ENCODE data around the gene ITFG1. TPM values are rescaled to one million over a fixed set of nuclear protein-coding genes. Genes with fewer than 3 reads are reported as not detected.
"Not testable (repeated sequence)": the region's sequence is repeated elsewhere in the genome, so short reads cannot be mapped to it uniquely, and the experiment has no call there.

The ITFG1 gene
- total RNA-seq, 2 donors from 2014 or later = 71.1 to 77.0 TPM

DNA sequence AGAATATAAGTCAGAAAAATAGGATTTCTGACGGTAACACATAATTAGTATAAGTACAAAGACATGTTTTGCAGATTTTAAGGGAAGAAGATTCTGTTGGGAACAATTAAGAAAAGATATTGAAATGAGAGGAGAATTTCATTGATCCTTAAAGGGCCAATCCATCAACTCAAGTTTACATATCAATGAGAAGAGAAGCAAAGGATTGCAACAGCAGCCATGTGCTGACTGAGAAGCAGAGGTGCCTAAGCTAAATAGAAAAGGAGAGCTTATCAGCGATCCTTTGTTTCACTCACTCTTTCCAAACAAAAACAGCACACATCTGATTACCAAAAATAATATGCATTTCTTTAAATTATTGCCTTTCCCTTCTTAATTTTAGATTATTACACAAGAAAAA is 94.6 kb downstream of the ITFG1 start:
- intact Hi-C loops (cut with DNase I, micrococcal nuclease) = no loop called here
- no peak for ATAC-seq

DNA sequence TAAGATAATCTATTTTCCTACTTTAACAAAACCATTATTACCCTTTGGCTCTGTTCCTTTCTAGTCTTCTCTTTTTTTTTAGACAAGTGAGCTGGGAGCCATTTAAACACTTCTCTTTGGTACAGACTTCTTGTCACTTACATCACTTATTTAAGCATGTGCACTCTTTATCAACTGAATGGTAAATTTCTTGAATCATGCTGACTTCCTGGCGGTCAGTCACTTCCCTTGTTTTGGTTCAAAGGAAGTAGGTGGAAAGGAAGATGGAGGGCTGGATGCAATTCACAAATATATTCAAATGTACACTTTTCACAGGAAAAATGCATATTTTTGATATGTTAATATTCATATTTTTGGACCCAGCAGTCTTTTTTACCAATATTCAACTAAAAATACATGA is 97.1 kb downstream of the ITFG1 start:
- ATAC-seq (no peak), DNase-seq (no peak)
- intact Hi-C loops (cut with DNase I, micrococcal nuclease) = no loop called here

More for the DNA sequence above, 94.6 kb downstream of the ITFG1 start:
- no peak for DNase-seq

DNA sequence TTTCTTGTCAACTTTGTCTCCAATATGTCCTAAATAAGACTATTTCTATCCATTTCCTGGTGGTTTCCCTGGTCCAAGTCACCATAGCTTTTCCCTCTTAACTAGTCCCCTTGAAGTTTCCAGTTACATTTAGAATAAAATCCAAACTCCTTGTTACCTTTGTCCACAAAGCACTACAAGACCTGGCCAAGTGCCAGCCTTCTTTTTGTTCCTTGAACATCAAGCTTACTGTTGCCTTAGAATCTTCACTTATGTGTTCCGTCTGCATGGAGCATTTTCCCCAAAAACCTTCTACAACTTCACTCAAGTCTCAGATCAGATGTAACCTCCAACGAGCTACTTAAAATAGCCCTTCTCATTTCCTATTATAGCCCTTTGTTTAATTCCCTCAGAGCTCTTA is 101.4 kb downstream of the ITFG1 start:
- intact Hi-C loops (cut with DNase I, micrococcal nuclease) = no loop called here
- no peak for DNase-seq
- ATAC-seq = no peak

DNA sequence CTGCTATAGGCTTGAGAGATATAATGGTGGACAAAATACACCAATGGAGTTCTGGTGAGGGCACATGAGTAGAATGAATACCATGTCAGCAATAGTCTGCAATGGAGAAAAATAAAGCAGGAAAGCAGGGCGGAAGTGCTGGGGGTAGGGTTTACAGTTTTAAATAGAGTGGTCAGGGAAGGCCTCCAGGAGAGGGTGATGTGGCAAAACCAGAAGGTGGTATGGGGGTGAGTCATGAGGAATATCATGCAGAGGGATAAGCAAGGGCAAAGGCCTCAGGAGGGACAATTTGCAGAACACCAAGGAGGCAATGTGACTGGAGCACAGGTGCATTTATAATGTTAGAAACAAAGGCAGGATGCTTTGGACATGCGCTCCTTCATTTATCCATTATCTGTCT is 102.0 kb downstream of the ITFG1 start:
- intact Hi-C loops (cut with DNase I, micrococcal nuclease) = no loop called here
- no peak for ATAC-seq
- no peak for DNase-seq

DNA sequence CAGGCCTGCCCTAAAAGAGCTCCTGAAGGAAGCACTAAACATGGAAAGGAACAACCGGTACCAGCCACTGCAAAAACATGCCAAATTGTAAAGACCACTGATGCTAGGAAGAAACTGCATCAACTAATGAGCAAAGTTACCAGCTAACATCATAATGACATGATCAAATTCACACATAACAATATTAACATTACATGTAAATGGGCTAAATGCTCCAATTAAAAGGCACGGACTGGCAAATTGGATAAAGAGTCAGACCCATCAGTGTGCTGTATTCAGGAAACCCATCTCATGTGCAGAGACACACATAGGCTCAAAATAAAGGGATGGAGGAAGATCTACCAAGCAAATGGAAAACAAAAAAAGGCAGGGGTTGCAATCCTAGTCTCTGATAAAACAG is 111.8 kb downstream of the ITFG1 start:
- ATAC-seq; intact Hi-C loops (cut with DNase I, micrococcal nuclease); DNase-seq: not testable (repeated sequence)

DNA sequence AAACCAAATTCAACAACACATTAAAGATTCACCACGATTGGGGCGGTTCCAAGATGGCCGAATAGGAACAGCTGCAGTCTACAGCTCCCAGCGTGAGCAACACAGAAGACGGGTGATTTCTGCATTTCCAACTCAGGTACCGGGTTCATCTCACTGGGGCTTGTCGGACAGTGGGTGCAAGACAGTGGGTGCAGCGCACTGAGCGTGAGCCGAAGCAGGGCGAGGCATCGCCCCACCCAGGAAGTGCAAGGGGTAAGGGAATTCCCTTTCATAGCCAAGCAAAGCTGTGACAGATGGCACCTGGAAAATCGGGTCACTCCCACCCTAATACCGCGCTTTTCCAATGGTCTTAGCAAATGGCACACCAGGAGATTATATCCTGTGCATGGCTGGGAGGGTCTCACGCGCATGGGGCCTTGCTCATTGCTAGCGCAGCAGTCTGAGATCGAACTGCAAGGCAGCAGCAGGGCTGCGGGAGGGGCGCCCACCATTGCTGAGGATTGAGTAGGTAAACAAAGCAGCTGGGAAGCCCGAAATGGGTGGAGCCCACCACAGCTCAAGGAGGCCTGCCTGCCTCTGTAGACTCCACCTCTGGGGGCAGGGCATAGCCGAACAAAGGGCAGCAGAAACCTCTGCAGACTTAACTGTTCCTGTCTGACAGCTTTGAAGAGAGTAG is 113.7 kb downstream of the ITFG1 start:
- intact Hi-C loops (cut with DNase I, micrococcal nuclease); ATAC-seq; DNase-seq: not testable (repeated sequence)

DNA sequence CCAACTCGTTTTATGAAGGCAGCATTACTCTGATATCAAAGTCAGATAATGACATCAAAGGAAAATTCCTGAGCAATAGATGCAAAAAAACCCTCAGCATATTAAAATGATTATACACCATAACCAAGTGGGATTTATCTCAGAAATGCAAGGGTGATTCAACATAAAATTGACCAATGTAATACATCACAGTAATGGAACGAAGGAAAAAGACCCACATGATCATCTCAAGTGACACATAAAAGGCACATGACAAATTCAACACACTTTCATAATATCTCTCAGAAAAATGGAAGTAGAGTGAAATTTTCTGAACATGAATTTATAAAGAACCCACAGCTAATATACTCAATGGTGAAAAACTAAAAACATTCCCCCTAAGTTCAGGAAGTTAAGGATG is 118.8 kb downstream of the ITFG1 start:
- DNase-seq = no peak

DNA sequence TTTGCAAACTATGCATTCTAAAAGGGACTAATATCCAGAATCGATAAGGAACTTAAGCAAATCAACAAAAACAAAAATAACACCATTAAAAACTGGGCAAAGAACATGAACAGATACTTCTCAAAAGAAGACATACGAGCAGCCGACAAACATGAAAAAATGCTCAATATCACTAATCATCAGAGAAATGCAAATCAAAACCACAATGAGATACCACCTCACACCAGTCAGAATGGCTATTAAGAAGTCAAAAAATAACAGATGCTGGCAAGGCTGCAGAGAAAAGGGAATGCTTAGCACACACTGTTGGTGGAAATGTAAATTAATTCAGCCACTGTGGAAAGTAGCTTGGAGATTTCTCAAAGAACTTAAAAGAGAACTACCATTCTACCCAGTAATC is 130.3 kb downstream of the ITFG1 start:
- DNase-seq; ATAC-seq; intact Hi-C loops (cut with DNase I, micrococcal nuclease): not testable (repeated sequence)

More for the DNA sequence above, 118.8 kb downstream of the ITFG1 start:
- no peak for ATAC-seq
- intact Hi-C loops (cut with DNase I, micrococcal nuclease) = no loop called here

DNA sequence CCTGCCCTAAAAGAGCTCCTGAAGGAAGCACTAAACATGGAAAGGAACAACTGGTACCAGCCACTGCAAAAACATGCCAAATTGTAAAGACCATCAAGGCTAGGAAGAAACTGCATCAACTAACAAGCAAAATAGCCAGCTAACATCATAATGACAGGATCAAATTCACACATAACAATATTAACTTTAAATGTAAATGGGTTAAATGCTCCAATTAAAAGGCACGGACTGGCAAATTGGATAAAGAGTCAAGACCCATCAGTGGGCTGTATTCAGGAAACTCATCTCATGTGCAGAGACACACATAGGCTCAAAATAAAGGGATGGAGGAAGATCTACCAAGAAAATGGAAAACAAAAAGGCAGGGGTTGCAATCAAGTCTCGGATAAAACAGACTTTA is 136.6 kb downstream of the ITFG1 start:
- intact Hi-C loops (cut with DNase I, micrococcal nuclease); DNase-seq; ATAC-seq: not testable (repeated sequence)

DNA sequence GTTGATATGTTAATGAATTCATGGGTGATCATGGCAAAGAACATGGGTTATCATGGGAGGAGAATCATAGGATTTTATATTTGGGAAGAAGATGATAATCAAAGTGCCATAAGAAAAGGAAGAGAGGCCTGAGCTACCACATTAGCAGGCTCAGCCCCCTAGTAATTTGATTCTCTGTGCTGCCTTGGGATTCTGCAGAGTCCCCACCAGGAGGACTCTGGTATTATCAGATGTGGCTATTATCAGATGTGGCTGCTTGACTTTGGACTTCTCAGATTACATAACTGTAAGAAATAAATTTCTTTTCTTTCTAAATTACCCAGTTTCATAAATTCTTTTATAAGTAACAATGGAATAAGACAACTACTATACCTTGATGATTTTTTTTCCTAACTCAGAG is 137.6 kb downstream of the ITFG1 start:
- ATAC-seq (no peak), DNase-seq (no peak)
- intact Hi-C loops (cut with DNase I, micrococcal nuclease) = no loop called here

DNA sequence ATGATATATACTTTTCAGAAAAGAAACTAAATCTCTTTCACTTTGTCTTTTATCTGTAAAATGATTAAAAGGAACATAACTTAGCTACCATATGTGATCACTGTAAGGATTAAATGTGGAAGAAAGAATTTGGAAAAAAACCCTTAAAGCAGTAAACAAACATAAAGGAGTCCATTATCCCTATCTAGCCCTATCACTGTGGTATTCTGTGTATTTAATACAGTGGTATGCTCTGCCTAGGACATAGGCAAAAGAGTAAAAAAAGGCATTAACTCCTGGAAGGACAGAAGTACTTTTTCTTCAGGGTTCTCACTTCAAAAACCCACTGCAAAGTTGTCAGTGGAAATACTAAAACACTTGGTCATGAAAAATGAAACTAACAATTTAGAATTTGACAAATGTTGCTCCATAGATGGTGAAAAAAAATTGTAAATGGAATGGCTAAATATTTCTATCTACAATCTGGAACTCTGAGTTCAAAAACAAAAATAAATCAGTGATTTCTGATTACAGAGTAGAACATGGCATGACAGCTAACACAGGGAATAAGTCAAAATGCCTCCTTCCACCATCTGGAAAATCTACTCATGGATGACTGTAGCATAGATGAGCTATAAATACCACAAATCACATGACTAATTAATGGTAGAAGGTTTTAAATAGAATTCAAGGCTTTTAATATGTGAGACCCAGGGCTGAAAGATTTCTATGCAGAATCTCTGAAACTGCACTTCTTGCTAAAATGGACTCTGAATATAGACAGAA is 140.1 kb downstream of the ITFG1 start:
- intact Hi-C loops (cut with DNase I, micrococcal nuclease) = no loop called here
- no peak for DNase-seq
- ATAC-seq = no peak

DNA sequence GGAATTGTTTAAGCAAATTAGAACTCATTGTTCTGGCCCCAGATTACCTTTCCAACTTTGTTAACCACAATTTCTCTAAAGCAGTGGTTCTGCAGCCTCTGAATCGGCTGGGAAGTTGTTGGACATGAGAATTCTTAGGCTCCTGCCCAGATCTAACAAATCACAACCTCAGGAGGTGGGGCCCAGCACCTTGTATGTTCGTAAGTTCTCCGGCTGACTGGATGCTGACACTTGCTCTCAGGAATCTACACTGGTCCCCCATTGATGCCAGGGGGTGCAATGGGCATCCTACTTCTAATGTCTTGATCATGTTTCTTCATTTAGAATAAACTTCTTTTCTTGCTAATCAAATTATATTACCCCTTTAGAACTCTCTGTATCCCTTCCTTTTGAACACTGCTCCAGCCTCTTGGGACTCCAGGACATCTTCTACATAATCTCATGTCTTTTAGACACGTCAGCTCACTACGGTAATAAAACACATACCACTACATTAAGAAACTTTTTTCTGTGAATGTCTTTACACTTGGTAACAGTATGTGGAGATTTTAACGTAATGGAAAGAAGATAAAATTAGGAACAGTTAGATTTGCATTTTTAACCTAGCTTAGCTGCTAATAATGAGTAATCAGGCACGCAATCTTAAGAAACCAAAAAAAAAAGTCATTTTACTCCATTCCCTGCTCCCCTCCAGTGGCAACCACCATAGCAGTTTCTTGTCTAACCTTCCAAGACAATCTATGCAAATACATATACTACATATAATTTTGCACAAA is 143.2 kb downstream of the ITFG1 start:
- DNase-seq = no peak
- intact Hi-C loops (cut with DNase I, micrococcal nuclease) = no loop called here
- no peak for ATAC-seq

DNA sequence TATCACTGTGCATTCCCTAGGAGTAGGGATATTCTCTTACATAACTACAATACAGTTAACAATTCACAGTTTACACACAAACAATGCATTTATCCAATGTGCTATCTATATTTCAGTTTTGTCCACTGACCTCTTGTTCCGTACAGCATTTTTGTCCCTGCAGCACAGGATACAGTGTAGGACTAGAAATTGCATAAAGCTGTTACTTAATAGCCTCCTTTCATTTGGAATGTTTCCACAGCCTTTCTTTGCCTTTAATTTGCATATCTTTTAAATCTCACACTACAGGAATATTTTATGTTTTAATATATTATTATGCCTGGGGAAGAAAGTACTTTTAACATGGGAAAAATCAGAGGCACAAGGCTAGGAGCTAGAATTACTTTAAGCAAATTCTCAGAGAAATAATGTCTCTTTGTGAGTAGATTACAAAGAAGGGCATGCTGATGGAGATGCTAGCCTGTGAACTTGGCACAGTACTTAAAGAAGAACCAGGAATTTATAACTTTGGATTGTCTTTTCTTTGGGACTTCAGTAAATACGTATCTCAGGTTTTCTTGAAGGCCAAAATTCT is 144.3 kb downstream of the ITFG1 start:
- intact Hi-C loops (cut with DNase I, micrococcal nuclease) = no loop called here
- no peak for DNase-seq
- ATAC-seq = no peak

DNA sequence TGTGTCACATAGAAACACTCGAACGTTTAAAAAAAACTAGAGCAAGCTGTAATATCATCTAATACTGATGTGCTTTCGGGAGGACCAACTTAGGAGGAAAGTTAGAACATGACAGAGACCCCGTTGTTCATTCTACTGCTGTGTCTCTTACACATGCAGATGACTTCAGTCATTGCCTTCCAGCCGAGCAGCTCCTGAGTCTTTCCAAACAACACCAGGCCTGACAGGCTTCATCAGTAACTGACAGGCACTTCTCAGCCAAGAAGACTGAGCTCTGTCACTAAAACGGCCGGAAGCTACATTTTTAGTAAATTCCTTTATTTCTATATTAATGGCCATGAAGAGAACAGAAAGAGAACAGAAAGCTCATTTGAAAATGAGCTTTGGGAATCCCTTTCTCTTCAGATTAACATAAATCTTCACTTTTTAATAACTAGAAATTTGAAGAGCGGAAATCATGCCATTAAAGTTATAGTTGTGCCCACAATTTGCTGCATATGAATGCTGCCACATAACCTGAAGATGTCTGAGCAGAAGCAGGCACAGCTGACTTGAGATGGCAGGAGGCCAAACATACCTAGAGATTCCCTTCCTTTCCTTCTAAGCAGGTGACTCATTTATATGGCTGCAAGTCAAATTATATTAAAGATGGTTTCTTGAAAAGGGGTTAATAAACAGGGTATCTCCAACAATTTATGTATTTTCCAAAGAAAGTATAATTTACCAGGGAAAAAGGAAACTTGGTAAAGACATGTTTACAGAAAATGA is 148.9 kb downstream of the ITFG1 start:
- intact Hi-C loops (cut with DNase I, micrococcal nuclease) = no loop called here
- no peak for DNase-seq
- ATAC-seq = no peak

DNA sequence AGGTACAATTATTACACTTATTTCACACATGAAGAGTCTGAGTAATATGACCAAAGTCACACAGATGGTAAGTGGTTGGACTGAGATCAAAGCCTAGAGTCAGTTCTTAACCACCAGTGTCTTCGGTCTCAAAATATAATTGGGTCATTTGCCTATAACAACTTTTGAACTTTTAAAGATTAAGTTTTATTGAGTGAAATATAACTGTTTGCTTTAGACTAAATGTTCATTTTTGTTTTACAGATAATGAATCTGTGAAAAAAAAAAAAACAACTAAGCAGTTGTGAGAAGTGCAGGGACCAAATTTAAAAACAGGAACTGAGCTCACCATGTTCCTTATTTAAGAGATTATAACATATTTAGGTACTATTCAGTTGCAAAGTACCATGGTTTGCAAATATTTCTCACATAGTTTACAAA is 150.1 kb downstream of the ITFG1 start:
- DNase-seq = no peak
- ATAC-seq = no peak
- intact Hi-C loops (cut with DNase I, micrococcal nuclease) = no loop called here

DNA sequence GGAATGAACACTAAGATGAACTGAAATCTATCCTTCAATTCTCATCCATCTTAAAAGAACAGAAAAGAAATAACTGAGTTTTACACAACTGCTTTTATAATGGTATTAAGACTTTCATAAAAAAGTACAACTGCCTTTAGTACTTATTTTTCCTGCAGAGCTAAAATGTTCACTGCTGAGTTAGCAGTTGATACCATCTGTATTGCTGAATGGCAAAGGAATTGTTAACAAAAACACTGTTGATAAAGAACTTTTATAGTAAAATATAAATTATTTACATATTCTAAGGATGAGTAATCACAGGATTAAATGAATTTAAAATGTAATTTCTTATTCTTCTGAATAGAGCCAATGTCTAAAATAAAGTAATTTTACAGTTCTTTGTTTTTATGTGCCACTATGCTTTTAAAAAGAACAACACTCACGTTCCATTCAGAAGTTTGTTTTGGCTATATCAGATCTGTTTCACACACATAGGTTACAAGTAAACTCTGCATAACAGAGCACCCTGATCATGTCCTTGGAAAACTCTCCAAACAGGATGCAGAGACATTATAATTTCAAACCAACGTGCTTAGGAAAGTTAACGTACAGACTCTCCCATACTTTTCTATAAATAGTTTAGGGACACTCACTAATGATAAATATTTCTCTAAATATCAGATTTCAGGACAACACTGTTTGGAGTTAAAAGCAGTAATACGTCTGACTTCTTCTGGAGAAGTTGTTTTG is 151.1 kb downstream of the ITFG1 start:
- DNase-seq (no peak), ATAC-seq (no peak)
- intact Hi-C loops (cut with DNase I, micrococcal nuclease) = no loop called here

DNA sequence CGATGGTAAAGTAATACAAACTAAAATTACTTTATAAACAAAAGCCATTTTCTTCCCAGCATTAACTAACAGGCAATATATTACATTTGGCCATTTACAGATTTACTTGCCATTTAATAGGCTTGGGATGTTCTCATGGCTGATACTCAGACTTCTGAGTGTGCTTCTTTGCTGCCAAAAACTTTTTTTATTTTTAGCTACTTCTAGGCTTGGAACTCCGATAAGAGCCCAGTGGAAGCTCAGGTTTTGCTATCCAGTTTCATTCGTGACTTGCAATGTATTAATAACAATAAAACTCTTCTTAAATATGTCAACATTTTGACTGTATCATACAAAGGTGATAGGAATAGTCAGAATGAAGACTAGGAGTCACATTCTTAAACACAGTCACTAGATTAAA is 152.3 kb downstream of the ITFG1 start:
- DNase-seq (no peak), ATAC-seq (no peak)
- intact Hi-C loops (cut with DNase I, micrococcal nuclease) = no loop called here

DNA sequence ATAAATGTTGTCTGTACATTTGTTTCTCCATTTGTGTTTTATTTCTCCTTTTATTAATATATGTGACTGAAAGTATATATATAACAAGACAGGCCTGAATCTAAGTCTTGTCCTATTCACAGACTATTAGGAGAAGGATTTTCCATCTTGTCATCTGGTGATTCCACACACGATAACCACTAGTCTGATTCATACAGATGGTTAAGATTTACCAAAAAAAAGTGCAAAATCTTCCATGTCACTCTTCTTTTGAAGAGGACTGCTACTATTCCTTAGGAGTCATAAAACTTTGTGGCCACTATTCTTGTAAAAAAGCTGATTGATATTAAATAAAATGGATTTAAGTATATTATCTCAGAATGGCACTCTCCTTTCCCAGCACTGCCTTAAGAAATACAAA is 156.3 kb downstream of the ITFG1 start:
- no peak for DNase-seq
- intact Hi-C loops (cut with DNase I, micrococcal nuclease) = no loop called here
- no peak for ATAC-seq
